Caco-2 (cell line): ENCODE data around the gene MAGEA11. TPM values are rescaled to one million over a fixed set of nuclear protein-coding genes. Genes with fewer than 3 reads are reported as not detected.
"Not testable (repeated sequence)": the region's sequence is repeated elsewhere in the genome, so short reads cannot be mapped to it uniquely, and the experiment has no call there.

ENCODE experiments used
- BruUV-seq: library from RNA; stranded (reverse); fragments of 400-500 nt; replicated peaks from 2 replicates; lab custom pipeline; 2021; lab: Mats Ljungman, UMichigan
- CTCF ChIA-PET: fragments of 300-600 bp; sonication (Branson Sonifier 250); formaldehyde crosslinking; loops from one replicate; lab custom pipeline; 2022; ENCODE audit warnings: antibody characterized with exemption; lab: Charles Lee
- POLR2A ChIA-PET: fragments of 300-600 bp; sonication (Branson Sonifier 250); formaldehyde crosslinking; loops from one replicate; lab custom pipeline; 2022; ENCODE audit warnings: antibody characterized with exemption; lab: Charles Lee
- DNase-seq, 2 experiments: peaks; one replicate each; pipeline versions ENCODE4 v3.0.0 to v3.0.0-alpha.2; 2020 to 2022
- H3K27me3 ChIP-seq: replicated peaks from 2 replicates; pipeline ENCODE4 v1.6.0; 2011; ENCODE audit warnings: low read length; ENCODE audit not compliant: control insufficient read depth, insufficient read depth
- H3K36me3 ChIP-seq: 2 replicates; pipeline ENCODE4 v1.5.1; 2011; ENCODE audit warnings: low read length; ENCODE audit not compliant: control insufficient read depth, insufficient read depth
- H3K4me1 ChIP-seq: fragments of 250-450 bp; sonication (Bioruptor Pico); 2 replicates; pipeline ENCODE4 v1.5.1; 2020; ENCODE audit warnings: mild to moderate bottlenecking
- H3K4me3 ChIP-seq: 2 replicates; pipeline ENCODE4 v1.5.1; 2011; ENCODE audit warnings: low read depth, mild to moderate bottlenecking, control low read depth, low read length
- H3K9me3 ChIP-seq: fragments of 250-450 bp; sonication (Bioruptor Pico); 2 replicates; pipeline ENCODE4 v1.5.1; 2020; ENCODE audit warnings: mild to moderate bottlenecking, moderate library complexity
- H3K27ac Mint-ChIP-seq: one replicate; pipeline ENCODE4 v1.8.0; 2022; ENCODE audit warnings: mixed read lengths; ENCODE audit not compliant: unreplicated experiment
- H3K27me3 Mint-ChIP-seq: one replicate; pipeline ENCODE4 v1.8.0; 2022; ENCODE audit warnings: mixed read lengths; ENCODE audit not compliant: insufficient read depth, unreplicated experiment
- H3K36me3 Mint-ChIP-seq: one replicate; pipeline ENCODE4 v1.8.0; 2022; ENCODE audit warnings: mild to moderate bottlenecking, mixed read lengths; ENCODE audit not compliant: insufficient read depth, unreplicated experiment
- H3K4me1 Mint-ChIP-seq: one replicate; pipeline ENCODE4 v1.8.0; 2022; ENCODE audit warnings: low read depth, mixed read lengths; ENCODE audit not compliant: unreplicated experiment
- H3K4me3 Mint-ChIP-seq: one replicate; pipeline ENCODE4 v1.8.0; 2022; ENCODE audit warnings: mild to moderate bottlenecking, moderate library complexity, mixed read lengths; ENCODE audit not compliant: unreplicated experiment
- H3K9me3 Mint-ChIP-seq: one replicate; pipeline ENCODE4 v1.8.0; 2022; ENCODE audit warnings: mixed read lengths; ENCODE audit not compliant: unreplicated experiment
- intact Hi-C: fragments of 100-400 bp; cut with micrococcal nuclease; formaldehyde crosslinking; loops from one replicate; pipeline ENCODE4 v1.10.0; 2022; ENCODE audit not compliant: unreplicated experiment
- total RNA-seq: library from RNA; stranded (reverse); gene quantifications from 2 replicates; pipeline ENCODE4 v1.2.3, GENCODE V29; 2022
- TF ChIP-seq, protein P1 (sequence below), 2 experiments: fragments of 200-600 bp in 1 of 2; IDR thresholded peaks; 1 replicate in 1 of 2; 2 replicates in 1 of 2; pipeline versions ENCODE4 v1.5.1 to v1.8.0; 2011 to 2022; ENCODE audit warnings: antibody characterized with exemption in 1 of 2, control low read depth in 1 of 2, inconsistent platforms in 1 of 2, low read depth in 1 of 2, low read length in 1 of 2, mild to moderate bottlenecking in 1 of 2, moderate library complexity in 1 of 2; ENCODE audit not compliant: insufficient read depth in 1 of 2, severe bottlenecking in 1 of 2, unreplicated experiment in 1 of 2

The MAGEA11 gene
- total RNA-seq, 1 experiment from 2014 or later: 0.14 TPM

DNA sequence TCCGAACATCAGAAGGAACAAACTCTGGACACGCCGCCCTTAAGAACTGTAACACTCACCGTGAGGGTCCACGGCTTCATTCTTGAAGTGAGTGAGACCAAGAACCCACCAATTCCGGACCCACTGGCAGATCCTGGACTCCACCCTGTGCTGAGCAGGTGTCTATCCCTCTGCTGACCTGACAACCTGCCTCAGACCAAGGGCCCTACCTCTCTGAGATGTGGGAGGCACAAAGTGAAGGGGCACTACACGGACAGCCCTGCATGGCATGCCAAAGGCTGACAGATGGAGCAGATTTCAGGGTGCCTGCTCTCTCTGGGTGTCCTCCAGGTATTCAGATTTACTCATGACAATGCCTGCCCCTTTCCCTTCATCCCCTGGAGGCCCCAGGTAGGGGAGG lies 48.0 kb downstream of the MAGEA11 start:
- no peaks in the 10 kb centered on the region for H3K27me3 ChIP-seq
- no peaks in the 10 kb centered on the region for H3K4me1 ChIP-seq
- H3K27ac Mint-ChIP-seq: no peak overlapping the region
- peaks cover 5% of the 10 kb centered on the region for H3K27me3 Mint-ChIP-seq
- H3K9me3 ChIP-seq: no peaks in the 10 kb centered on the region
- intact Hi-C loops: no loop called here
- no peaks in the 10 kb centered on the region for H3K4me1 Mint-ChIP-seq
- no peak for DNase-seq
- TF ChIP-seq, protein P1, sequence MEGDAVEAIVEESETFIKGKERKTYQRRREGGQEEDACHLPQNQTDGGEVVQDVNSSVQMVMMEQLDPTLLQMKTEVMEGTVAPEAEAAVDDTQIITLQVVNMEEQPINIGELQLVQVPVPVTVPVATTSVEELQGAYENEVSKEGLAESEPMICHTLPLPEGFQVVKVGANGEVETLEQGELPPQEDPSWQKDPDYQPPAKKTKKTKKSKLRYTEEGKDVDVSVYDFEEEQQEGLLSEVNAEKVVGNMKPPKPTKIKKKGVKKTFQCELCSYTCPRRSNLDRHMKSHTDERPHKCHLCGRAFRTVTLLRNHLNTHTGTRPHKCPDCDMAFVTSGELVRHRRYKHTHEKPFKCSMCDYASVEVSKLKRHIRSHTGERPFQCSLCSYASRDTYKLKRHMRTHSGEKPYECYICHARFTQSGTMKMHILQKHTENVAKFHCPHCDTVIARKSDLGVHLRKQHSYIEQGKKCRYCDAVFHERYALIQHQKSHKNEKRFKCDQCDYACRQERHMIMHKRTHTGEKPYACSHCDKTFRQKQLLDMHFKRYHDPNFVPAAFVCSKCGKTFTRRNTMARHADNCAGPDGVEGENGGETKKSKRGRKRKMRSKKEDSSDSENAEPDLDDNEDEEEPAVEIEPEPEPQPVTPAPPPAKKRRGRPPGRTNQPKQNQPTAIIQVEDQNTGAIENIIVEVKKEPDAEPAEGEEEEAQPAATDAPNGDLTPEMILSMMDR (IDR thresholded peaks at IDR 0.05; ENCODE audit: insufficient read depth in 1 of 2, low read depth in 1 of 2, low read length in 1 of 2, severe bottlenecking in 1 of 2, unreplicated experiment in 1 of 2): no peak
- no TSS peak for BruUV-seq
- CTCF ChIA-PET: no interaction called here
- H3K36me3 Mint-ChIP-seq: no peaks in the 10 kb centered on the region
- H3K4me3 Mint-ChIP-seq: no peak overlapping the region
- H3K4me3 ChIP-seq: no peak overlapping the region
- POLR2A ChIA-PET: no interaction called here
- H3K36me3 ChIP-seq: no peaks in the 10 kb centered on the region
- H3K9me3 Mint-ChIP-seq: no peaks in the 10 kb centered on the region

- Mint-ChIP-seq H3K4me1 (no peaks in the 10 kb centered on the region), H3K36me3 (no peaks in the 10 kb centered on the region), H3K27me3 (peaks cover 5% of the 10 kb centered on the region), H3K4me3 (no peak overlapping the region), H3K27ac (no peak overlapping the region), H3K9me3 (no peaks in the 10 kb centered on the region)
- DNase-seq: no peak
- POLR2A ChIA-PET: no interaction called here
- Histone ChIP-seq H3K27me3 (no peaks in the 10 kb centered on the region), H3K9me3 (no peaks in the 10 kb centered on the region), H3K36me3 (no peaks in the 10 kb centered on the region), H3K4me3 (no peak overlapping the region), H3K4me1 (no peaks in the 10 kb centered on the region)
- CTCF ChIA-PET: no interaction called here
- BruUV-seq: no TSS peak
- intact Hi-C loops: no loop called here
- TF ChIP-seq, protein P1 (IDR thresholded peaks at IDR 0.05; ENCODE audit: insufficient read depth in 1 of 2, low read depth in 1 of 2, low read length in 1 of 2, severe bottlenecking in 1 of 2, unreplicated experiment in 1 of 2): no peak
These were observed 49.1 kb downstream of the MAGEA11 start for GRCh38 chrX:149760965-149761364.

GRCh38 chrX:149761858-149762674 lies 50.2 kb downstream of the MAGEA11 start:
- H3K27me3 Mint-ChIP-seq, H3K4me1 ChIP-seq, H3K4me1 Mint-ChIP-seq, intact Hi-C loops, H3K4me3 ChIP-seq, CTCF ChIA-PET, DNase-seq, H3K9me3 Mint-ChIP-seq, BruUV-seq, H3K27me3 ChIP-seq, H3K9me3 ChIP-seq, H3K27ac Mint-ChIP-seq, POLR2A ChIA-PET, H3K4me3 Mint-ChIP-seq, H3K36me3 ChIP-seq, H3K36me3 Mint-ChIP-seq: not testable (repeated sequence)
